ENCODE data around the gene LRMDA.

- TF ChIP-seq POLR2A (IDR thresholded peaks at IDR 0.05) = no peak
- TF ChIP-seq, protein P1, sequence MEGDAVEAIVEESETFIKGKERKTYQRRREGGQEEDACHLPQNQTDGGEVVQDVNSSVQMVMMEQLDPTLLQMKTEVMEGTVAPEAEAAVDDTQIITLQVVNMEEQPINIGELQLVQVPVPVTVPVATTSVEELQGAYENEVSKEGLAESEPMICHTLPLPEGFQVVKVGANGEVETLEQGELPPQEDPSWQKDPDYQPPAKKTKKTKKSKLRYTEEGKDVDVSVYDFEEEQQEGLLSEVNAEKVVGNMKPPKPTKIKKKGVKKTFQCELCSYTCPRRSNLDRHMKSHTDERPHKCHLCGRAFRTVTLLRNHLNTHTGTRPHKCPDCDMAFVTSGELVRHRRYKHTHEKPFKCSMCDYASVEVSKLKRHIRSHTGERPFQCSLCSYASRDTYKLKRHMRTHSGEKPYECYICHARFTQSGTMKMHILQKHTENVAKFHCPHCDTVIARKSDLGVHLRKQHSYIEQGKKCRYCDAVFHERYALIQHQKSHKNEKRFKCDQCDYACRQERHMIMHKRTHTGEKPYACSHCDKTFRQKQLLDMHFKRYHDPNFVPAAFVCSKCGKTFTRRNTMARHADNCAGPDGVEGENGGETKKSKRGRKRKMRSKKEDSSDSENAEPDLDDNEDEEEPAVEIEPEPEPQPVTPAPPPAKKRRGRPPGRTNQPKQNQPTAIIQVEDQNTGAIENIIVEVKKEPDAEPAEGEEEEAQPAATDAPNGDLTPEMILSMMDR (IDR thresholded peaks at IDR 0.05) = no peak
Observed at GRCh38 chr10:75969031-75969430, 537.6 kb downstream of the LRMDA start.

All from tibial nerve (tissue), 3 donors.